Keratinocyte (primary cell): ENCODE results near the gene ZDHHC22. TPM values are rescaled to one million over a fixed set of nuclear protein-coding genes. Genes with fewer than 3 reads are reported as not detected.

ENCODE experiments used
- DNase-seq: peaks from one replicate; pipeline ENCODE4 v3.0.0-alpha.2; 2011; ENCODE audit warnings: low read depth, missing footprints, low spot score
- FAIRE-seq: peaks from 2 replicates; lab custom pipeline; 2011; peaks lifted over from hg19 to GRCh38; lab: Jason Lieb, UNC
- H2AFZ ChIP-seq: 2 replicates; pipeline ENCODE4 v1.6.0; 2012; ENCODE audit warnings: low read length, control low read depth, inconsistent platforms; ENCODE audit not compliant: control insufficient read depth
- H3K27ac ChIP-seq: 2 replicates; pipeline ENCODE4 v1.5.1; 2011; ENCODE audit warnings: low read length; ENCODE audit not compliant: control insufficient read depth, insufficient read depth
- H3K27me3 ChIP-seq: 3 replicates; pipeline ENCODE4 v1.6.0; 2011; ENCODE audit warnings: low read length; ENCODE audit not compliant: control insufficient read depth, insufficient read depth; ENCODE audit errors: extremely low read depth
- H3K36me3 ChIP-seq, 2 experiments: 2 replicates in 1 of 2; 3 replicates in 1 of 2; pipeline ENCODE4 v1.5.1; 2011; ENCODE audit warnings: low read length in 2 of 2, mild to moderate bottlenecking in 1 of 2; ENCODE audit not compliant: control insufficient read depth in 2 of 2, insufficient read depth in 2 of 2; ENCODE audit errors: extremely low read depth in 1 of 2
- H3K4me1 ChIP-seq: 3 replicates; pipeline ENCODE4 v1.5.1; 2011; ENCODE audit warnings: low read length; ENCODE audit not compliant: control insufficient read depth, insufficient read depth; ENCODE audit errors: extremely low read depth
- H3K4me2 ChIP-seq: 3 replicates; pipeline ENCODE4 v1.6.0; 2011; ENCODE audit warnings: low read depth, low read length; ENCODE audit not compliant: control insufficient read depth, insufficient read depth; ENCODE audit errors: extremely low read depth
- H3K4me3 ChIP-seq, 3 experiments: fragments of 200-600 bp in 1 of 3; sonication (generic) in 1 of 3; 2 replicates in 2 of 3; 3 replicates in 1 of 3; pipeline ENCODE4 v1.5.1; 2011 to 2016; ENCODE audit warnings: low read length in 3 of 3, mild to moderate bottlenecking in 3 of 3, control low read depth in 2 of 3, inconsistent platforms in 1 of 3, low read depth in 1 of 3, mixed read lengths in 1 of 3, mixed run types in 1 of 3, moderate library complexity in 1 of 3; ENCODE audit not compliant: control insufficient read depth in 2 of 3, insufficient read depth in 2 of 3; ENCODE audit errors: extremely low read depth in 1 of 3
- H3K79me2 ChIP-seq: 2 replicates; pipeline ENCODE4 v1.6.0; 2012; ENCODE audit warnings: low read length; ENCODE audit not compliant: control insufficient read depth, insufficient read depth
- H3K9ac ChIP-seq: 3 replicates; pipeline ENCODE4 v1.6.0; 2011; ENCODE audit warnings: low read length; ENCODE audit not compliant: control insufficient read depth, insufficient read depth; ENCODE audit errors: extremely low read depth
- H3K9me1 ChIP-seq: 3 replicates; pipeline ENCODE4 v1.6.0; 2011; ENCODE audit warnings: low read length; ENCODE audit not compliant: control insufficient read depth, insufficient read depth; ENCODE audit errors: extremely low read depth
- H3K9me3 ChIP-seq: 2 replicates; pipeline ENCODE4 v1.5.1; 2012; ENCODE audit warnings: low read depth, low read length; ENCODE audit not compliant: control insufficient read depth
- H4K20me1 ChIP-seq: 3 replicates; pipeline ENCODE4 v1.6.0; 2011; ENCODE audit warnings: low read length; ENCODE audit not compliant: control insufficient read depth, insufficient read depth; ENCODE audit errors: extremely low read depth
- EZH2 ChIP-seq: IDR thresholded peaks from one replicate; pipeline ENCODE4 v1.6.1; 2012; ENCODE audit warnings: inconsistent platforms, mild to moderate bottlenecking, low read length, moderate library complexity
- dilution Hi-C: fragments of 300-500 bp; cut with MboI; formaldehyde crosslinking; loops from one replicate; pipeline ENCODE4 v1.7.0; 2020; ENCODE audit warnings: low sequenced_read_pairs; ENCODE audit not compliant: extremely low pct_ligation_motif_present
- polyA plus RNA-seq, 5 experiments: library from polyadenylated mRNA; depleted of rRNA in 3 of 5; stranded (reverse) in 3 of 5; stranded (forward) in 1 of 5; unstranded in 1 of 5; fragments of >200 nt; gene quantifications; 1 replicate in 1 of 5; 2 replicates in 3 of 5; 3 replicates in 1 of 5; pipeline versions ENCODE4 v1.2.1 to v1.2.3, GENCODE V29; 2011 to 2012; ENCODE audit warnings: missing spikeins in 2 of 5, low read depth in 1 of 5, low replicate concordance in 1 of 5
- TF ChIP-seq, protein P1 (sequence below), 3 experiments: IDR thresholded peaks in 1 of 3; conservative IDR thresholded peaks in 1 of 3; optimal IDR thresholded peaks in 1 of 3; 2 replicates in 2 of 3; 3 replicates in 1 of 3; pipeline versions ENCODE3 to v1.5.1; 2011; ENCODE audit warnings: low read length in 3 of 3, mild to moderate bottlenecking in 3 of 3, moderate library complexity in 2 of 3, control low read depth in 1 of 3, inconsistent platforms in 1 of 3; ENCODE audit not compliant: insufficient read depth in 2 of 3; ENCODE audit errors: extremely low read depth in 1 of 3

Gene ZDHHC22
- polyA plus RNA-seq, 1 donor (not counting 4 experiments of a cell fraction or from before 2014, with no cell fraction given), result not detected

DNA sequence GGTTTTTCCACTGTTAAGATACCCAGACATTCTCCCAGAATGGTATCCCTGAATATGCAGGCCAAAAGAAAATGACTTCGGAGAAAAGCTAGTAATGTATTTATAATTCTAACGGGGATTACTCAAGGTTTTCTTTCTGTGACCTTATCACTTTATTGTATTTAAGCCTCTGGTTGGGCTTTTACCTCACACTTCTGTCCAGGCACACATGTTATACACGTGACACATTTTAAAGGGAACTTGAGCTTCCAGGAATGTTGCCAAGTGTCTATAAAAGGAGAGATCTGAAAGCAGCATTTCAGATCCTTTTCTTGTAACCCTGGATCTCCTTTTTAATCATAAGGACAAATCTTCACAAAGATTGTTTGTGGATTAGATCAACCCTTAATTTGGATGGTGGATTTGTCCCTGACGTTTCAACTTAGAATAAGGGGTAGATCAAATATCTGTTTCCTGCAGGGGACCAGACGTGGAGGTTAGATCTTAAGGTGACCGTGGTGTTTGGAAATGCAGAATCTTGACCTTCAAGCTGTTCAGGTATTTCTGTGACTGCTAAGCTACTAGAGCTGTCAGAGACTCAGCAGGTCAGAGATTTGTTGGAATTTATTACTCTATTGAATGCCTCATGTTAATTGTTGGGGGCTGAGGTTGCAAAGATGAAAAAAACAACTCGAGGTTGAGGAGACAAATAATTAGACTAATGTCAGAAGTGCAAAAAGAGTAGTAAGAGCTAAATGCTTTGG lies 42.0 kb downstream of the ZDHHC22 start:
- TF ChIP-seq EZH2, result no peak
- TF ChIP-seq, protein P1, sequence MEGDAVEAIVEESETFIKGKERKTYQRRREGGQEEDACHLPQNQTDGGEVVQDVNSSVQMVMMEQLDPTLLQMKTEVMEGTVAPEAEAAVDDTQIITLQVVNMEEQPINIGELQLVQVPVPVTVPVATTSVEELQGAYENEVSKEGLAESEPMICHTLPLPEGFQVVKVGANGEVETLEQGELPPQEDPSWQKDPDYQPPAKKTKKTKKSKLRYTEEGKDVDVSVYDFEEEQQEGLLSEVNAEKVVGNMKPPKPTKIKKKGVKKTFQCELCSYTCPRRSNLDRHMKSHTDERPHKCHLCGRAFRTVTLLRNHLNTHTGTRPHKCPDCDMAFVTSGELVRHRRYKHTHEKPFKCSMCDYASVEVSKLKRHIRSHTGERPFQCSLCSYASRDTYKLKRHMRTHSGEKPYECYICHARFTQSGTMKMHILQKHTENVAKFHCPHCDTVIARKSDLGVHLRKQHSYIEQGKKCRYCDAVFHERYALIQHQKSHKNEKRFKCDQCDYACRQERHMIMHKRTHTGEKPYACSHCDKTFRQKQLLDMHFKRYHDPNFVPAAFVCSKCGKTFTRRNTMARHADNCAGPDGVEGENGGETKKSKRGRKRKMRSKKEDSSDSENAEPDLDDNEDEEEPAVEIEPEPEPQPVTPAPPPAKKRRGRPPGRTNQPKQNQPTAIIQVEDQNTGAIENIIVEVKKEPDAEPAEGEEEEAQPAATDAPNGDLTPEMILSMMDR (optimal IDR thresholded peaks at IDR 0.05 in 1 of 3, IDR thresholded peaks at IDR 0.05 in 1 of 3, conservative IDR thresholded peaks at IDR 0.05 in 1 of 3; ENCODE audit: extremely low read depth in 1 of 3, insufficient read depth in 2 of 3, low read length in 3 of 3), result no peak
- H2AFZ ChIP-seq, result no peak overlapping the region
- H4K20me1 ChIP-seq, result no peaks in the 10 kb centered on the region
- peak overlapping the region; percentile 90 for H3K27ac ChIP-seq
- H3K9ac ChIP-seq, result peak overlapping the region; percentile 98
- peaks cover 26% of the 10 kb centered on the region for H3K79me2 ChIP-seq
- no peaks in the 10 kb centered on the region for H3K27me3 ChIP-seq
- H3K4me1 ChIP-seq, result peaks cover 25% of the 10 kb centered on the region
- FAIRE-seq (no peak), DNase-seq (no peak)
- no peaks in the 10 kb centered on the region for H3K9me3 ChIP-seq
- H3K36me3 ChIP-seq, result no peaks in the 10 kb centered on the region
- peak overlapping the region; percentile 97 for H3K4me2 ChIP-seq
- H3K9me1 ChIP-seq, result no peaks in the 10 kb centered on the region
- H3K4me3 ChIP-seq, result peak overlapping the region; percentile 92 to 97 (median 96)
- dilution Hi-C loops, result no loop called here

DNA sequence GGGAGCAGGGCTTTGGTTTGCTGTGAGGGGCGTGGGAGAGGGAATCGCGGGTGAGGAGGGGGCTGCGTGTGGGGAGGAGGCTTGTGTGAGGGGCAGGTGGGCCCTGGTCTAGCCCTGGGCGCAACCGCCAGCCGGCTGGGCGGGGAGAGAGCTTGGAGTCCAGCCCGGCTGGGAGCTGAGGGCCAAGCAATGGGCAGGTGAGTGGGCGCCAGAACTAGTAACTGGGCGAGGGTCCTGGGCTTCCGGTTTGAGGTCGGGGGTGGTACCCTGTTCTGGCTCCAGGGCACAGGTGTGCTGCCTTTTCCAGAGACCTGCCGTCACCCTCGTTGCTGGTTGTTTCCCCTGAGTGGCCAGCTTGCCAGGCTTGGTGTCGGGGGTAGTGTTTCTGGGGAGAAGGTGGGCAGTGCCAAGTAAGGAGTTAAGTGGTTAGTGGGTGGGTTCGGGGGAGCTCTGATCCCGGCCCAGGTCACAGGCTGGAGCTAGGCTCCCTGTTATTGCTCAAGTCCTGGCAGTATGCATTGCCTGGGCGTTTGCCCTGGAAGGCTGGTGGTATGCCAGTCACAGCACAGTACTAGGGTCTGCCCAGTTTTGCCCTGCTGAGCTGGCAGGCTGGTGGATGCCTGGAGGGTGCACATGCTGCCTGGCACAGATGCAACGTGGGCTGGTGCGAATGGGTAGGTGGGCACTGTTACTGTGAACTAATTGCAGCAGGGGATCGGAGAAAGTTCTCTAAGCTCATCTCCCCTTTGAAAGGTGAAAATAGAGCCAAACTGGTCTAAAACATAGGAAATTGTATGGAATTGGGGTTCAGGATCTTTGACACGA lies 42.9 kb downstream of the ZDHHC22 start:
- FAIRE-seq (no peak), DNase-seq (no peak)
- peaks cover 20% of the 10 kb centered on the region for H3K79me2 ChIP-seq
- TF ChIP-seq, protein P1 (optimal IDR thresholded peaks at IDR 0.05 in 1 of 3, IDR thresholded peaks at IDR 0.05 in 1 of 3, conservative IDR thresholded peaks at IDR 0.05 in 1 of 3; ENCODE audit: extremely low read depth in 1 of 3, insufficient read depth in 2 of 3, low read length in 3 of 3), result no peak
- no peak for TF ChIP-seq EZH2
- dilution Hi-C loops, result no loop called here
- H3K9ac ChIP-seq, result peak overlapping the region; percentile 98
- peak overlapping the region; percentile 92 to 97 (median 96) for H3K4me3 ChIP-seq
- no peaks in the 10 kb centered on the region for H3K27me3 ChIP-seq
- no peaks in the 10 kb centered on the region for H3K36me3 ChIP-seq
- no peaks in the 10 kb centered on the region for H3K9me1 ChIP-seq
- no peaks in the 10 kb centered on the region for H4K20me1 ChIP-seq
- peaks cover 25% of the 10 kb centered on the region for H3K4me1 ChIP-seq
- H3K27ac ChIP-seq, result peak overlapping the region; percentile 90
- H2AFZ ChIP-seq, result peak overlapping the region; percentile 100
- H3K9me3 ChIP-seq, result no peaks in the 10 kb centered on the region
- H3K4me2 ChIP-seq, result peak overlapping the region; percentile 97
